Measurements from ENCODE around the gene ARHGAP19. TPM values are rescaled to one million over a fixed set of nuclear protein-coding genes. Genes with fewer than 3 reads are reported as not detected.

The ARHGAP19 gene
- total and polyA plus RNA-seq, 9 of the 15 experiments (the other 6 are each of a cell fraction or from before 2014, with no cell fraction given), result 14.8 to 49.5 (median 26.8) TPM

- ATAC-seq, result peak; percentile 87
- ChIA-PET CTCF (ENCODE audit: low intra/inter-chr PET ratio) (no interaction called here), POLR2A (interaction anchor here (0.6 to 1.8 kb wide), 3 partner anchors 9 to 1111 kb away, joined by 3 to 6 read pairs (median 3); partner anchors contain the start of gene FRAT1)
- Histone ChIP-seq H3K9ac (ENCODE audit: insufficient read depth in 1 of 2, low read depth in 2 of 2, low read length in 2 of 2) (peak within 1 kb of the TSS; percentile 93 to 96), H3K4me3 (peak within 1 kb of the TSS; percentile 73), H3K9me1 (ENCODE audit: control insufficient read depth, insufficient read depth, low read length) (no peaks in the 10 kb centered on the region), H3K36me3 (ENCODE audit: control insufficient read depth, insufficient read depth, low read length) (peaks cover 20% of the 10 kb centered on the region; the same call in 2 of the 3 replicates), H4K20me1 (replicated peaks; ENCODE audit: control insufficient read depth, insufficient read depth, low read length) (no peaks in the 10 kb centered on the region), H2AFZ (ENCODE audit: low read depth, low read length) (peak within 1 kb of the TSS; percentile 97), H3K27me3 (ENCODE audit: control insufficient read depth in 2 of 2, insufficient read depth in 2 of 2, low read length in 2 of 2) (no peaks in the 10 kb centered on the region), H3K4me1 (replicated peaks in 1 of 2; ENCODE audit: control insufficient read depth in 2 of 2, insufficient read depth in 2 of 2, low read length in 2 of 2) (peaks cover 14 to 32% of the 10 kb centered on the region in 2 experiments), H3K9me3 (replicated peaks; ENCODE audit: control insufficient read depth, insufficient read depth, low read depth, low read length) (no peaks in the 10 kb centered on the region), H3K79me2 (ENCODE audit: control insufficient read depth, insufficient read depth, low read length) (peaks cover 45% of the 10 kb centered on the region), H3K27ac (ENCODE audit: extremely low read depth, low read depth, low read length) (peak within 1 kb of the TSS; percentile 98), H3K4me2 (ENCODE audit: insufficient read depth, low read length) (peak within 1 kb of the TSS; percentile 92)
- WGBS (ENCODE audit: insufficient coverage, low coverage, missing lambda C conversion rate), result under 1% methylated on average over 27 of the region's 103 CpGs
- in situ Hi-C loops (cut with MboI), result no loop called here
- BruUV-seq (replicated peaks), result no TSS peak
- peak; percentile 90 to 94 (median 92) for DNase-seq (ENCODE audit: extremely low read depth in 1 of 4, low spot score in 3 of 4)
- peak; percentile 69 for FAIRE-seq
- intact Hi-C loops (cut with micrococcal nuclease), result loop anchor here (5.0 kb wide), 1 partner anchor 42 kb away; the partner anchor contains the start of gene ARHGAP19
- TF ChIP-seq MYC (IDR thresholded peaks at IDR 0.05; ENCODE audit: low read depth, low read length), result peak; percentile 63; the same call in 1 of the 2 replicates
- no peak for TF ChIP-seq MYC (CRISPR knock-in tag; IDR thresholded peaks at IDR 0.05; ENCODE audit: borderline replicate concordance, low read depth)
- no peak for TF ChIP-seq KHSRP (IDR thresholded peaks at IDR 0.05)
- TF ChIP-seq, protein P1, sequence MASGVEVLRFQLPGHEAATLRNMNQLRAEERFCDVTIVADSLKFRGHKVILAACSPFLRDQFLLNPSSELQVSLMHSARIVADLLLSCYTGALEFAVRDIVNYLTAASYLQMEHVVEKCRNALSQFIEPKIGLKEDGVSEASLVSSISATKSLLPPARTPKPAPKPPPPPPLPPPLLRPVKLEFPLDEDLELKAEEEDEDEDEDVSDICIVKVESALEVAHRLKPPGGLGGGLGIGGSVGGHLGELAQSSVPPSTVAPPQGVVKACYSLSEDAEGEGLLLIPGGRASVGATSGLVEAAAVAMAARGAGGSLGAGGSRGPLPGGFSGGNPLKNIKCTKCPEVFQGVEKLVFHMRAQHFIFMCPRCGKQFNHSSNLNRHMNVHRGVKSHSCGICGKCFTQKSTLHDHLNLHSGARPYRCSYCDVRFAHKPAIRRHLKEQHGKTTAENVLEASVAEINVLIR (CRISPR knock-in tag; IDR thresholded peaks at IDR 0.05), result peak; percentile 78
- TF ChIP-seq TSC22D4 (tag; IDR thresholded peaks at IDR 0.05), result no peak
- TF ChIP-seq, protein P2, sequence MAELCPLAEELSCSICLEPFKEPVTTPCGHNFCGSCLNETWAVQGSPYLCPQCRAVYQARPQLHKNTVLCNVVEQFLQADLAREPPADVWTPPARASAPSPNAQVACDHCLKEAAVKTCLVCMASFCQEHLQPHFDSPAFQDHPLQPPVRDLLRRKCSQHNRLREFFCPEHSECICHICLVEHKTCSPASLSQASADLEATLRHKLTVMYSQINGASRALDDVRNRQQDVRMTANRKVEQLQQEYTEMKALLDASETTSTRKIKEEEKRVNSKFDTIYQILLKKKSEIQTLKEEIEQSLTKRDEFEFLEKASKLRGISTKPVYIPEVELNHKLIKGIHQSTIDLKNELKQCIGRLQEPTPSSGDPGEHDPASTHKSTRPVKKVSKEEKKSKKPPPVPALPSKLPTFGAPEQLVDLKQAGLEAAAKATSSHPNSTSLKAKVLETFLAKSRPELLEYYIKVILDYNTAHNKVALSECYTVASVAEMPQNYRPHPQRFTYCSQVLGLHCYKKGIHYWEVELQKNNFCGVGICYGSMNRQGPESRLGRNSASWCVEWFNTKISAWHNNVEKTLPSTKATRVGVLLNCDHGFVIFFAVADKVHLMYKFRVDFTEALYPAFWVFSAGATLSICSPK (IDR thresholded peaks at IDR 0.05; ENCODE audit: borderline replicate concordance), result no peak
- no peak for TF ChIP-seq PRPF4 (IDR thresholded peaks at IDR 0.05; ENCODE audit: insufficient read depth, low read depth, low read length, poor library complexity, severe bottlenecking)
- TF ChIP-seq ZKSCAN8 (CRISPR knock-in tag; IDR thresholded peaks at IDR 0.05), result no peak
- TF ChIP-seq SNIP1 (IDR thresholded peaks at IDR 0.05; ENCODE audit: low read depth), result no peak
- no peak for TF ChIP-seq TCF3 (CRISPR knock-in tag; IDR thresholded peaks at IDR 0.05)
- TF ChIP-seq RFX7 (CRISPR knock-in tag; IDR thresholded peaks at IDR 0.05), result no peak
- peak; percentile 74 to 96 for TF ChIP-seq FOXA3 (CRISPR knock-in tag; conservative IDR thresholded peaks at IDR 0.05 in 1 of 2, IDR thresholded peaks at IDR 0.05 in 1 of 2)
- TF ChIP-seq ZNF785 (CRISPR knock-in tag; IDR thresholded peaks at IDR 0.05), result no peak
- no peak for TF ChIP-seq NR2C1 (IDR thresholded peaks at IDR 0.05)
- TF ChIP-seq NR2C1 (tag; IDR thresholded peaks at IDR 0.05), result no peak
- peak; percentile 85 to 87 for TF ChIP-seq NRF1 (conservative IDR thresholded peaks at IDR 0.05 in 1 of 2, IDR thresholded peaks at IDR 0.05 in 1 of 2)
- TF ChIP-seq, protein P3, sequence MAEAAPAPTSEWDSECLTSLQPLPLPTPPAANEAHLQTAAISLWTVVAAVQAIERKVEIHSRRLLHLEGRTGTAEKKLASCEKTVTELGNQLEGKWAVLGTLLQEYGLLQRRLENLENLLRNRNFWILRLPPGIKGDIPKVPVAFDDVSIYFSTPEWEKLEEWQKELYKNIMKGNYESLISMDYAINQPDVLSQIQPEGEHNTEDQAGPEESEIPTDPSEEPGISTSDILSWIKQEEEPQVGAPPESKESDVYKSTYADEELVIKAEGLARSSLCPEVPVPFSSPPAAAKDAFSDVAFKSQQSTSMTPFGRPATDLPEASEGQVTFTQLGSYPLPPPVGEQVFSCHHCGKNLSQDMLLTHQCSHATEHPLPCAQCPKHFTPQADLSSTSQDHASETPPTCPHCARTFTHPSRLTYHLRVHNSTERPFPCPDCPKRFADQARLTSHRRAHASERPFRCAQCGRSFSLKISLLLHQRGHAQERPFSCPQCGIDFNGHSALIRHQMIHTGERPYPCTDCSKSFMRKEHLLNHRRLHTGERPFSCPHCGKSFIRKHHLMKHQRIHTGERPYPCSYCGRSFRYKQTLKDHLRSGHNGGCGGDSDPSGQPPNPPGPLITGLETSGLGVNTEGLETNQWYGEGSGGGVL (CRISPR knock-in tag; IDR thresholded peaks at IDR 0.05), result no peak
- TF ChIP-seq EWSR1 (IDR thresholded peaks at IDR 0.05; ENCODE audit: borderline replicate concordance, low read depth, partially characterized antibody), result no peak
Observed at GRCh38 chr10:97334370-97335175, 42.1 kb upstream of the ARHGAP19 start, which contains the start of gene FRAT2. FRAT2 (minus strand) TSS chr10:97334729; CDS start chr10:97334572, 157 bp downstream.

Data from K562 (cell line).